ENCODE measurements around the gene GABRD.

The GABRD gene

DNA sequence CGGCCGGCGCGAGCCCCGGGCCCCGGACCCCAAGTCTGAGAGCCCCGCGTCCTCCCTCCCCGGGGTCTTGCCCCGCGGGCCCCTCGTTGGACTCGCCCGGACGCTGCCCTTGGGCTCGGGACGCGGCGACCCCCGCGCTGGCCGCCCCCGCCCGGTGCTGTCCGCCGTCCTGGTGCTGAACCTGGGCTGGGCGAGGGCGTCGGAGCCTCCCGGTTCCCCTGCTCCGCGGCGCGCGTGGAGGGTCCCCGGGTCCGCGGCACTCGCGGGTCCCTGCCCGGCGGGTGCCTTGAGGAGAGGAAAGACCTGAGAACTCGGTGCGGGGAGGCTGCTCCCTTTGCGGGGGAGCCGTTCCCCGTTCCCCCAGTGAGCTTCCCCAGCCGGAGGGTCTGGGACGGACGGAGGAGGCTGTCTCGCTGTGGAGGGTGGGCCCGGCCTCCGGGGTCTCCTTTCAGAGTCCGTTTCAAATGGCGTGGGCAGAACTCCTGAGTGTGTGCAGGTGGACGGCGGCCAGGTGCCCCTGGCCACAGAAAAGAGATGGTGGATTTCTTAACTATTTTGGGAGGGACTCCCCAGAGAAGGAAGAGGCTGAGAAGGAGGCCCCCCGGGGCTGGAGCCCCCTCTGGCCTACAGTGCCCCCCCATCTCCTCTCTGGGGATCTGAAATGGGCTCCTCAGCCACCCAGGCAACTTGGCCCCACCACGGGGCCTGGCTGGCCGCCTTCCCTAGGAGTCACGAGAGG lies 595 bp downstream of the GABRD start:
- FAIRE-seq, result no peak

DNA sequence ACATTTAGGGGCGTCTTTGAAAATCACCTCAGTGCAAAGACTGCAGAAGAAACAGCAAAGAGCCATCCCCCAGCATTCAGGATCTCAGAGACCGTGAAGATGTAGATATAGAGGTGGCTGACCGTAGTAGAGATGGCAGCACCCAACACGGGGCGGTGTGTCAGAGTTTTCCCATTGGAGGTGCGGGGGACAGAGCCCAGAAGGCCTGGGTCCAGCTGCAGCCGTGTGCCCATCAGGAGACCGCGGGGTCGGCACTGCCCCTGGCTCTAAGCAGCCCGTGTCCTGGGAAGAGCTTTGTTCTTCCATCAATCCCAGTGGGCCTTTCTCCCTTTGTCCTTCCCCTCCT lies 1.1 kb downstream of the GABRD start:
- no peak for FAIRE-seq

- no peak for FAIRE-seq
Observed at GRCh38 chr1:2021550-2021949, 2.4 kb downstream of the GABRD start.

GRCh38 chr1:2022063-2022770 lies 3.1 kb downstream of the GABRD start:
- FAIRE-seq, result no peak

DNA sequence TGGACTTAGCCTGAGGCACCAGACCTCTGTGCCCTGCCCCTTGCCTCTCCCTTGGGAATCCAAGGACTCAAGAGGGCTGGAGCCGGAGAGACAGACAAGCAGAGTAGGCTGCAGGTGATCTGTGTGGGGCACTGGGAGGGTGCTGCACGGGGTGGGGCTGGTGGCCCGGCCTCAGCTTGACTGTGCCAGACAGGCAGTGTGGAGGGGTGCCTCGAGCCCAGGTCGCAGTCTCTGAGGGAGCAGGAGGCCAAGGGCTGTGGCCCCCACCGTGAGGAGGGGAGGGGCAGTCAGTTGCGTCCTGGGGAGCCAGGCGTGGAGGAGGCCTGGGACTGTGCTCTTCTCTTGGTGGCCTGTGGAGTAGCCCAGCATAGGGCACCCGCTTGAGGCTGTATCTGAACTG lies 4.0 kb downstream of the GABRD start:
- FAIRE-seq, result no peak

DNA sequence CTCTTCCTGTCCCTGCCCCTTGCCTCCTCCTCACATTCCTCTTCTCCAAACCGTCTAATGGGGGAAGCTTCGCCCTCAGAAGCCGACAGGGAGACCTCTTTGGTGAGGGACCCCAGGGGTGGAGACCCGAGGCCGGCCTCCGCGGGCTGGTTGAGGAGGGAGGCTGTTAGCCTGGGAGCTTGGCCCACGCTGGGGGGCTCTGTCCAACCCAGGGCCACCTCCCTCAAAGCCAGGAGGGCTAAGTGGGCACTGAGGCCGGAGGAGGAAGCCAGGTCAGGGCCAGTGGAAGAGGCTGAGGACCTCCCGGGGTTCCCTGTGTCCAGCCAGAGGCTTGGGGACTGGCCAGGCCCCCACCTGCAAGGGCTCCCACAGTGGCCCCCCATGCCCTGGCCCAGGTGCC lies 5.3 kb downstream of the GABRD start:
- FAIRE-seq, result no peak

DNA sequence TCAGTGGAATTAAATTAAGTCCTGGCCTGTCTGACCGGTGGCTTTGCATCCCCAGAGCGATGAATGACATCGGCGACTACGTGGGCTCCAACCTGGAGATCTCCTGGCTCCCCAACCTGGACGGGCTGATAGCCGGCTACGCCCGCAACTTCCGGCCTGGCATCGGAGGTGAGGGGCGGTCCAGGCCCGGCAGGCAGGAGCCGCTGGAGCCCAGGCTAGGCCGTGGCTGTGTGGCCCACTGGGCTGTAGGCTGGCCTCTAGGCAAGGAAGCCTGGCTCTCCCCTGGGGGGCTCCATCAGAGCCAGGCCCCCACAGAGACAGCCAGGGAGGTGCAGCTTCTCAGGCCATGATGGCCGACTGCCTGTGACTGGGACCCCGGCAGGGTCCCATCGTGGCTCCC lies 5.7 kb downstream of the GABRD start:
- FAIRE-seq, result no peak

- no peak for FAIRE-seq
Observed at GRCh38 chr1:2025491-2025981, 6.4 kb downstream of the GABRD start.

- FAIRE-seq, result no peak
Observed at GRCh38 chr1:2027961-2028583, 8.9 kb downstream of the GABRD start.

GRCh38 chr1:2028870-2029560 lies 9.9 kb downstream of the GABRD start:
- FAIRE-seq, result no peak

DNA sequence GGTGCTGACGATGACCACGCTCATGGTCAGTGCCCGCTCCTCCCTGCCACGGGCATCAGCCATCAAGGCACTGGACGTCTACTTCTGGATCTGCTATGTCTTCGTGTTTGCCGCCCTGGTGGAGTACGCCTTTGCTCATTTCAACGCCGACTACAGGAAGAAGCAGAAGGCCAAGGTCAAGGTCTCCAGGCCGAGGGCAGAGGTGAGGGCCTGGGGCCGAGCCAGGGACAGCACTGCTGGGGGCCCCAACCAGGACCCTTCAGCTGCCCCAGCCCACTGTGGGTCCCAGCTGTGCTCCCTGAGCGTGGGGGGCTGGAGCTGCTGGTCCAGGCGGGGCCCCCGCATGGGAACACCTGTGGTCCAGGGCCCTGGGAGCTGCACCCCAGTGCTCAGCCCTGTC lies 10.4 kb downstream of the GABRD start:
- no peak for FAIRE-seq

DNA sequence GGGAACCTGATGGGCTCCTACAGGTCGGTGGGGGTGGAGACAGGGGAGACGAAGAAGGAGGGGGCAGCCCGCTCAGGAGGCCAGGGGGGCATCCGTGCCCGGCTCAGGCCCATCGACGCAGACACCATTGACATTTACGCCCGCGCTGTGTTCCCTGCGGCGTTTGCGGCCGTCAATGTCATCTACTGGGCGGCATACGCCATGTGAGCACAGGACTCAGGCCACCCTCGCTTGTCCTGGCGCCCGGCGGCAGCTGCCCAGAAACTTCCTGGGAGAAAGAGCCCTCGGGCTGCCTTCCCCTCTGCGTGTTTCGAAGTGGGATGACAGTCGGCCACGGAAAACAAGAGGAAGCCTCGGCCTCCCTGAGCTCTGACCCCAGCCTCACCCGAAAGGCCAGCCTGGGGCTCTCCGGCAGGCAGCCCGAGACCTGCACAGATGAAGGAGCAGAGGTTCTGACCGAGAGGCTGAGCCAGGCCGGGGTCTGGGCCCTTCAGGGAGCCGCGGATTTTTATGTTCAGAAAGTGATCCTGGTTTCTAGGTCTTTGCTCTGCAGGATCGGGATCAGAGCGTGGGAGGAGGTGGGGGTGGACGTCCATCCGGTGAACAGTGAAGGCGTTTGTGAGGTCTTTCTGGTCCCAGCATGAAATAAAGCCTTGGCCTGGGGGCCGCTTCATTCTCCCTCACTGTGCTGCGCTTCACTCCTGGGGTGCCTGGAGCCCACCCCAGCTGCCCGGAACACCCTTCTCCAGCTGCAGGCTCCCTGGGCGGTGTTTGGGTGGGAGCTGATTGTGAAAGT lies 11.1 kb downstream of the GABRD start:
- FAIRE-seq, result no peak

GRCh38 chr1:2031546-2032540 lies 12.7 kb downstream of the GABRD start:
- FAIRE-seq, result no peak

DNA sequence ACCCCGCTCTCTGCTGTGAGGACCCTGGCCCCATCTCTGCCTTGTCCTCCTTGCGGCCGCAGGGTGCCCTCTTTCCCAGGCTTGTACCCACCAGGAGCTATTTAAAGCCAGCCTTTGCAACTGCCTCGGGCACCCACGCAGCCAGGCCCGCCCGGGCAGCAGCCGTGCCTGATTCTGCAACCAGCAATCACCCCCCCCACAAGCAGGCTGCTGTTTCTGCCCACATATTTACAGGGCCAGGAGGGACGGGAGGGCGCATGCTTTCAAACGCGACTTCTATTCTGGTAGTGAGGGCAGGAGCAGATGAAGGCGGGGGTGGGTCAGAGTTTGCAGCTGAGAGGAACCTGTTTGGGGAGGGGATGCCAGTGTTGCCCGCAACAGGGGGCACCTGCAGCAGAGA lies 13.6 kb downstream of the GABRD start:
- no peak for FAIRE-seq

- no peak for FAIRE-seq
Observed at GRCh38 chr1:2033165-2033564, 14.0 kb downstream of the GABRD start.

DNA sequence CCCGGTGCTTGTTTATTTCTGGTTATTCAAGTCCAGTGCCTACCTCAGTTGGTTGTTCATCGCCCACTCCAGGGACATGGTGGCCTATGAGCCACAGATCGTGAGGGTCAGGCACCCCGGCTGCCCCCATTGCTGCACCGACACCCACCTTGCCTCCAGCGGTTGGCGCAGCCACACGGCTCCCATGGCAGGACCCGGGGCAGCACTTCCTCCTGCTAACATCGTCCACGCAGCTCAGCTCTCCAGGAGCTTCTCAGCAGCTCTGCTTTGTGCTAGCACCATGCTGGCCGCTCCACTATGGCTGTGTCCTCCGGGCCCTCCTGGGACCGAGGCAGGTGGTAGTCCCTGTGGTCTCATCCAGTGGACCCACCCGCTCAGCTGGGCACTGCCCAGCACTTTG lies 17.1 kb downstream of the GABRD start:
- no peak for FAIRE-seq

DNA sequence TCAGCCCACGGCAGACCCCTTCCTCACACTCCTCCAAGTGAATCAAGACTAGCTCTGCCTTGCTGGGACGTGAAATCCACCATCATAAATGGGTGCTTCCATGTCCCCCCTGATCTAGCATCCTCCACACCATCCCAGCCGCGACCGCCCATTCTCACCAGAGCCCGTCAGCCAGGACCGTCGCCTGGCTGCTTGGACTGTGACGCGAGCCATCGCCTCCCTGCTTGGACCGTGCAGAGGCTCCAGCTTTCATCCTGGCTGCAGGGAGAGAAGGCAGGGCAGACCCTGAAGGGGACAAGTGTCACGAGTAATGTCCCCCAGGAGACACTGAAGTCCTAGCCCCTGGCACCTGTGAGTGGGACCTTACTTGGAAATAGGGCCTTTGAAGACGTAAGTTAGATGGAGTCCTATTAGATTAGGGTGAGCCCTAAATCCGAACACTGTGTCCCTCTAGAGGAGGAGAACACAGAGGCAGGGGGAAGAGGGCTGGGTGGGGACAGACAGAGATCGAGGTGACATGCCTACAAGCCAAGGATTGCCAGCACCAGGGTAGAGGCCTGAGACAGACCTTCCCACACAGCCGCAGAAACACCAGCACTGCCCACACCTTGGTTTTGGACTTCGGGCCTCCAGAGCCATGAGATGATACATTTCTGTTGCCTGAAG lies 18.3 kb downstream of the GABRD start:
- FAIRE-seq, result no peak

- FAIRE-seq, result no peak
Observed at GRCh38 chr1:2038229-2038628, 19.1 kb downstream of the GABRD start.

GRCh38 chr1:2039251-2039650 lies 20.1 kb downstream of the GABRD start:
- FAIRE-seq, result no peak

DNA sequence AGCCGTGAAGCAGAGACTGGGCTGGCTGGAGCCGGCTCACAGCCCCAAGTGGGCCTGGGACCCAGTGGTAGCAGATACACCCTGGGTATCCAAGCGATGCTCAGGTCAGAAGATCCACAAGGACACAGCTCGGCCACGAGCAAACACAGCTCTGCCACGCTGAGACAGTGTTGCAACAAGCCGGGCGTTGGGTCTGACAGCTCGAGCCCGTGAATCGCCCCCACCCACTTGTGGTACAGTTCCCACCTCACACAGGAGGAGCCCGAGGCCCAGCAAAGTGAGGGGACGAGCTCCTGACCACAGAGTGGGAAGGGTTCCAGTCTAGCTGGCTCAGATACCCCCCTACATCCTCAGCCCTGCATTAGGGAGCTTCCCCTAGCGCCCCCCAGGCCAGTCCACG lies 22.2 kb downstream of the GABRD start:
- no peak for FAIRE-seq

GRCh38 chr1:2041887-2042286 lies 22.7 kb downstream of the GABRD start:
- FAIRE-seq, result no peak

All from A204.1 (cell line).